Measurements from ENCODE around the gene DPM3. TPM values are rescaled to one million over a fixed set of nuclear protein-coding genes. Genes with fewer than 3 reads are reported as not detected.
A peak's percentile ranks its signal among the peaks of the same experiment; 100 is the strongest.

Gene DPM3
- total and polyA plus RNA-seq, 3 donors from 2014 or later: 69.9 to 104 (median 77.7) TPM

DNA sequence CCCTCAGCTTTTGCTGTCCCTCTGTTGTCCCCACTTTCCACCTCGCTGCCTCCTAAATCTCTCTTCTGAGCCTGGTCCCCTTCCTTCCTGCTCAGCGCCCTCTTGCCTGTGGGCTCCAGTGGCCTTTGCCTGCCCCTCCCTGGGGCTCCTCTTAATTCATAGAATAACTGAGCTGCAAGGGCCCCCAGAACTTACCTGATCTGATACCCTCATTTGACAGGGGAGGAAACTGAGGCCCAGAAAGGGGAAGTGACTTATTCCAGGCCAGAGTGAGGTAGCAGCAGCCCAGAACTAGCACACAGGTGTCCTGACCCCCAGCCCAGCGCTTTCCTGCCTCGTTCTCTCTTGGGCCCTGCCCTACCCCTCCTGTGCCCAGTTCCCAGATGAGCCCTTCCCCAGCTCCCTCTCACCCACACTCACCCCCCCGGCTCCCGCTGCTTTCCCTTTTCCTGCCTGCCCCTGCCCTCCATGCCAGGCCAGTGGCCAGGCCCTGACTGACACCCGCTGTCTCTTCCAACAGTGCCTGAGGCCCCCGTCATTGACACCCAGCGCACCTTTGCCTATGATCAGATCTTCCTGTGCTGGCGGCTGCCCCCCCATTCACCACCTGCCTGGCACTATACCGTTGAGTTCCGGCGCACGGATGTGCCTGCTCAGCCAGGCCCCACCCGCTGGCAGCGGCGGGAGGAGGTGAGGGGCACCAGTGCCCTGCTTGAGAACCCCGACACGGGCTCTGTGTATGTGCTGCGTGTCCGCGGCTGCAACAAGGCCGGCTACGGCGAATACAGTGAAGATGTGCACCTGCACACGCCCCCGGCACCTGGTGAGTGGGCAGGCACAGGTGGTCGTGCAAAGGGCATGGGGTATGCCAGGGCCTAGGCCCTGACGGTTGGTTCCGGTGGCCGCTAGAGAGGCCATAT is 39.0 kb upstream of the DPM3 start:
- Histone ChIP-seq H3K27me3 (no peaks in the 10 kb centered on the region), H3K4me3 (no peak overlapping the region), H3K4me1 (peaks cover 3% of the 10 kb centered on the region), H3K36me3 (ENCODE audit: low read depth, missing control alignments) (no peaks in the 10 kb centered on the region), H3K9me3 (no peaks in the 10 kb centered on the region), H3K27ac (no peak overlapping the region)
- intact Hi-C loops (cut with DNase I; ENCODE audit: low total_unique reads): no loop called here
- peak; percentile 9 for DNase-seq
- no peak for TF ChIP-seq POLR2A (IDR thresholded peaks at IDR 0.05)
- TF ChIP-seq, protein P1, sequence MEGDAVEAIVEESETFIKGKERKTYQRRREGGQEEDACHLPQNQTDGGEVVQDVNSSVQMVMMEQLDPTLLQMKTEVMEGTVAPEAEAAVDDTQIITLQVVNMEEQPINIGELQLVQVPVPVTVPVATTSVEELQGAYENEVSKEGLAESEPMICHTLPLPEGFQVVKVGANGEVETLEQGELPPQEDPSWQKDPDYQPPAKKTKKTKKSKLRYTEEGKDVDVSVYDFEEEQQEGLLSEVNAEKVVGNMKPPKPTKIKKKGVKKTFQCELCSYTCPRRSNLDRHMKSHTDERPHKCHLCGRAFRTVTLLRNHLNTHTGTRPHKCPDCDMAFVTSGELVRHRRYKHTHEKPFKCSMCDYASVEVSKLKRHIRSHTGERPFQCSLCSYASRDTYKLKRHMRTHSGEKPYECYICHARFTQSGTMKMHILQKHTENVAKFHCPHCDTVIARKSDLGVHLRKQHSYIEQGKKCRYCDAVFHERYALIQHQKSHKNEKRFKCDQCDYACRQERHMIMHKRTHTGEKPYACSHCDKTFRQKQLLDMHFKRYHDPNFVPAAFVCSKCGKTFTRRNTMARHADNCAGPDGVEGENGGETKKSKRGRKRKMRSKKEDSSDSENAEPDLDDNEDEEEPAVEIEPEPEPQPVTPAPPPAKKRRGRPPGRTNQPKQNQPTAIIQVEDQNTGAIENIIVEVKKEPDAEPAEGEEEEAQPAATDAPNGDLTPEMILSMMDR (IDR thresholded peaks at IDR 0.05): no peak
- WGBS, 2 donors: 92 to 96% methylated on average over 26 to 31 of the region's 31 CpGs

GRCh38 chr1:155178441-155179111 is 38.2 kb upstream of the DPM3 start:
- TF ChIP-seq POLR2A (IDR thresholded peaks at IDR 0.05): no peak
- TF ChIP-seq, protein P1 (IDR thresholded peaks at IDR 0.05): no peak
- peak; percentile 12 for DNase-seq
- H3K27me3 ChIP-seq: no peaks in the 10 kb centered on the region
- no peaks in the 10 kb centered on the region for H3K36me3 ChIP-seq (ENCODE audit: low read depth, missing control alignments)
- intact Hi-C loops (cut with DNase I; ENCODE audit: low total_unique reads): no loop called here
- WGBS, 2 donors: 89 to 91% methylated on average over 25 to 30 of the region's 30 CpGs
- no peak overlapping the region for H3K27ac ChIP-seq
- H3K4me1 ChIP-seq: peaks cover 3% of the 10 kb centered on the region
- no peaks in the 10 kb centered on the region for H3K9me3 ChIP-seq
- no peak overlapping the region for H3K4me3 ChIP-seq

DNA sequence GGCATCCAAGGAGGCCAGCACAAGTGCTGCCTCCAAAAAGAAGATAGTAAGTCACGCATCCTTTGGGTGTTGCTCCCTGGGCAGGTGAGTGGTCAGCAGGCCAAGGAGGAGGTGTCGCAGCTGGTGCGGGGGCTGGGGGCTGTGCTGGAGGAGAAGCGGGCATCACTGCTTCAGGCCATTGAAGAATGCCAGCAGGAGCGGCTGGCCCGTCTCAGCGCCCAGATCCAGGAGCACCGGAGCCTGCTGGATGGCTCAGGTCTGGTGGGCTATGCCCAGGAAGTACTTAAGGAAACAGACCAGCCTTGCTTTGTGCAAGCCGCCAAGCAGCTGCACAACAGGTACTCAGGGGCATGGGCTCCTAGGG is 37.6 kb upstream of the DPM3 start:
- intact Hi-C loops (cut with DNase I; ENCODE audit: low total_unique reads): no loop called here
- DNase-seq: no peak
- Histone ChIP-seq H3K4me1 (peaks cover 3% of the 10 kb centered on the region), H3K9me3 (no peaks in the 10 kb centered on the region), H3K36me3 (ENCODE audit: low read depth, missing control alignments) (no peaks in the 10 kb centered on the region), H3K27ac (no peak overlapping the region), H3K4me3 (no peak overlapping the region), H3K27me3 (no peaks in the 10 kb centered on the region)
- 92 to 100% methylated on average over 9 of the region's 9 CpGs for WGBS, 2 donors
- TF ChIP-seq POLR2A (IDR thresholded peaks at IDR 0.05): no peak
- TF ChIP-seq, protein P1 (IDR thresholded peaks at IDR 0.05): no peak

DNA sequence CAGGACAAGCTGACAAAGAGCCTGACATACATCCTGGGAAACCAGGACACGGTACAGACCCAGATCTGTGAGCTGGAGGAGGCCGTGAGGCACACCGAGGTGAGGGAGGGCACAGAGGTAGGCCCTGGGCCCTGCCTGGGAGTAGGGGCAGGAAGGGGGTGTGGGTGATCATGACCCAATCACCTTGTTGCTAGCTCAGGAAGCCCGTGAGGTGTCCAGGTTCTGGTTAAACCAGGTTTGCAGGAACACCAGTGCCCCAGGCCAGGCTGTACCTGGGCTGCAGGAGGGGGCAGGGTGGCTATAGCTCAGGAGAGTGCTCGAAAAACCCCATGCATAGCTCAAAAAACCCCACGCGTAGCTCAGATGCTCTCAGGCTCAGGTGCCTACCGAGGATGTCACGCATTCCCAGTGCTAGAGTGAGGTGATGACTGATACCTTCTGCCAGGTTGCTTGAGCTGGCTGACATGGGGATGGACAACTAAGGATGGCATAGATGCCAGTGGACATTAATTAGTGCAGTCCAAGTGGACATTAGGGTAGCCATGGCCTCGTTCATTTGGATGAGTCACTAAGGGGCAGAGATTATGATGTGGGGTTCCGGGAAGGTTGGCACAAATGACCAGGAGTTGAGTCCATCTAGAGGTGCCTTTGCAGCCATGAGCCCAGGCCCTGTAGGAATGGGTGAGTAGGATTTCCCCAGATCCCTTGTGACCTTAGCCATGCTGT is 37.0 kb upstream of the DPM3 start:
- H3K4me1 ChIP-seq: peaks cover 6% of the 10 kb centered on the region
- no peaks in the 10 kb centered on the region for H3K27me3 ChIP-seq
- no peaks in the 10 kb centered on the region for H3K9me3 ChIP-seq
- intact Hi-C loops (cut with DNase I; ENCODE audit: low total_unique reads): no loop called here
- TF ChIP-seq, protein P1 (IDR thresholded peaks at IDR 0.05): no peak
- no peak for TF ChIP-seq POLR2A (IDR thresholded peaks at IDR 0.05)
- H3K27ac ChIP-seq: no peak overlapping the region
- H3K36me3 ChIP-seq (ENCODE audit: low read depth, missing control alignments): no peaks in the 10 kb centered on the region
- no peak overlapping the region for H3K4me3 ChIP-seq
- DNase-seq: no peak
- 83 to 86% methylated on average over 11 of the region's 11 CpGs for WGBS, 2 donors

All from testis (tissue), 3 donors.